Measurements from ENCODE around the gene ACSS3. TPM values are rescaled to one million over a fixed set of nuclear protein-coding genes. Genes with fewer than 3 reads are reported as not detected.
A peak's percentile ranks its signal among the peaks of the same experiment; 100 is the strongest.

The ACSS3 gene
- total RNA-seq, 1 experiment from 2014 or later = 0.70 TPM

DNA sequence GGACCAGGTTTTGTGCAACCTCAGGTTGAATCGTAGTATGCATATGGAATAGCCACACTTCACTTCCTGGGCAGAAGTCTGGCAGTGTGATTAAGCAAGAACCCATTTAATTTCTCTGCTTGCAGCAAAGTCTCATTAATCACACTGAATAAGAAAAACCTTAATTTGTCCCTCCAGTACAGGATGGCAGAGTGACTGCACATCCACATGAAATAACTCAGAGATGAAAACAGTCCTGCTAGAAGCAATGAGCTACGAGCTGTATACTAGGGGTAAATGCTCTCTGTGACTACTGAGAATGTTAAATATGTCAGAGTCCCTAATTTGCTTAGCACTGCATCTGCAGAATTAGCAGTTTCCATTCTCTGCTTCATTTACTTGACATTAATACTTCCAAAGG lies 88.9 kb downstream of the ACSS3 start:
- Histone ChIP-seq H3K4me3 (ENCODE audit: low read depth, low read length) (no peak overlapping the region), H3K4me1 (peaks cover 7% of the 10 kb centered on the region), H3K9me3 (no peaks in the 10 kb centered on the region), H3K36me3 (ENCODE audit: control insufficient read depth, insufficient read depth, low read length) (no peaks in the 10 kb centered on the region), H3K27me3 (replicated peaks; ENCODE audit: control insufficient read depth, insufficient read depth, low read length) (no peaks in the 10 kb centered on the region)
- ChIA-PET POLR2A (no interaction called here), CTCF (no interaction called here)
- H3K27ac Mint-ChIP-seq (ENCODE audit: unreplicated experiment) = no peak overlapping the region
- TF ChIP-seq, protein P1, sequence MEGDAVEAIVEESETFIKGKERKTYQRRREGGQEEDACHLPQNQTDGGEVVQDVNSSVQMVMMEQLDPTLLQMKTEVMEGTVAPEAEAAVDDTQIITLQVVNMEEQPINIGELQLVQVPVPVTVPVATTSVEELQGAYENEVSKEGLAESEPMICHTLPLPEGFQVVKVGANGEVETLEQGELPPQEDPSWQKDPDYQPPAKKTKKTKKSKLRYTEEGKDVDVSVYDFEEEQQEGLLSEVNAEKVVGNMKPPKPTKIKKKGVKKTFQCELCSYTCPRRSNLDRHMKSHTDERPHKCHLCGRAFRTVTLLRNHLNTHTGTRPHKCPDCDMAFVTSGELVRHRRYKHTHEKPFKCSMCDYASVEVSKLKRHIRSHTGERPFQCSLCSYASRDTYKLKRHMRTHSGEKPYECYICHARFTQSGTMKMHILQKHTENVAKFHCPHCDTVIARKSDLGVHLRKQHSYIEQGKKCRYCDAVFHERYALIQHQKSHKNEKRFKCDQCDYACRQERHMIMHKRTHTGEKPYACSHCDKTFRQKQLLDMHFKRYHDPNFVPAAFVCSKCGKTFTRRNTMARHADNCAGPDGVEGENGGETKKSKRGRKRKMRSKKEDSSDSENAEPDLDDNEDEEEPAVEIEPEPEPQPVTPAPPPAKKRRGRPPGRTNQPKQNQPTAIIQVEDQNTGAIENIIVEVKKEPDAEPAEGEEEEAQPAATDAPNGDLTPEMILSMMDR (IDR thresholded peaks at IDR 0.05; ENCODE audit: insufficient read depth in 1 of 2, low read depth in 1 of 2, low read length in 1 of 2, severe bottlenecking in 1 of 2, unreplicated experiment in 1 of 2) = no peak
- peaks cover 10% of the 10 kb centered on the region for H3K9me3 Mint-ChIP-seq (ENCODE audit: unreplicated experiment)
- no peak overlapping the region for H3K4me3 Mint-ChIP-seq (ENCODE audit: unreplicated experiment)
- DNase-seq = no peak
- intact Hi-C loops (cut with micrococcal nuclease; ENCODE audit: unreplicated experiment) = no loop called here
- no TSS peak for BruUV-seq (replicated peaks)
- peaks cover 8% of the 10 kb centered on the region for H3K4me1 Mint-ChIP-seq (ENCODE audit: low read depth, unreplicated experiment)
- H3K36me3 Mint-ChIP-seq (ENCODE audit: insufficient read depth, unreplicated experiment) = no peaks in the 10 kb centered on the region
- no peaks in the 10 kb centered on the region for H3K27me3 Mint-ChIP-seq (ENCODE audit: insufficient read depth, unreplicated experiment)

DNA sequence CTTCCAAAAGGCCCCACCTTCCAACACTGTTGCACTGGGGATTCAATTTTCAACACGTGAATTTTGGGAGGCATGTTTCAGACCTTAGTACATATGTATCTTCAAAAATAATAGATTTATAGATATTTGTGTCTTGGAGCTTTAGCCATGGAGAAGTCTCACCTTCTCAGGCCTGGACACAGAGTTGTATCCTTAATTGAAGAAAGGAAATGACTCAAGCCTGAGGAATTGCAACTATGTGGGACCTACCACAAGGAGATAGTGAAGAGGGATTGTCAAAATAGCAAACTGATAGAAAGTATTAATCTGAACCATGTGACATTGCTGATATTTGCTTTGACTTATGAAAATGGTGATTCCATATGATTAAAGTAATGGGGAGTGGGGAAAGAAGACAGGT lies 89.8 kb downstream of the ACSS3 start:
- intact Hi-C loops (cut with micrococcal nuclease; ENCODE audit: unreplicated experiment) = no loop called here
- Histone ChIP-seq H3K4me1 (peaks cover 7% of the 10 kb centered on the region), H3K9me3 (no peaks in the 10 kb centered on the region), H3K4me3 (ENCODE audit: low read depth, low read length) (no peak overlapping the region), H3K27me3 (replicated peaks; ENCODE audit: control insufficient read depth, insufficient read depth, low read length) (no peaks in the 10 kb centered on the region), H3K36me3 (ENCODE audit: control insufficient read depth, insufficient read depth, low read length) (no peaks in the 10 kb centered on the region)
- ChIA-PET POLR2A (no interaction called here), CTCF (no interaction called here)
- H3K27ac Mint-ChIP-seq (ENCODE audit: unreplicated experiment) = no peak overlapping the region
- BruUV-seq (replicated peaks) = no TSS peak
- H3K9me3 Mint-ChIP-seq (ENCODE audit: unreplicated experiment) = peaks cover 10% of the 10 kb centered on the region
- H3K36me3 Mint-ChIP-seq (ENCODE audit: insufficient read depth, unreplicated experiment) = no peaks in the 10 kb centered on the region
- peak in 1 of 2 experiments; percentile 5 for DNase-seq
- H3K27me3 Mint-ChIP-seq (ENCODE audit: insufficient read depth, unreplicated experiment) = no peaks in the 10 kb centered on the region
- H3K4me3 Mint-ChIP-seq (ENCODE audit: unreplicated experiment) = no peak overlapping the region
- TF ChIP-seq, protein P1 (IDR thresholded peaks at IDR 0.05; ENCODE audit: insufficient read depth in 1 of 2, low read depth in 1 of 2, low read length in 1 of 2, severe bottlenecking in 1 of 2, unreplicated experiment in 1 of 2) = no peak
- H3K4me1 Mint-ChIP-seq (ENCODE audit: low read depth, unreplicated experiment) = peaks cover 8% of the 10 kb centered on the region

DNA sequence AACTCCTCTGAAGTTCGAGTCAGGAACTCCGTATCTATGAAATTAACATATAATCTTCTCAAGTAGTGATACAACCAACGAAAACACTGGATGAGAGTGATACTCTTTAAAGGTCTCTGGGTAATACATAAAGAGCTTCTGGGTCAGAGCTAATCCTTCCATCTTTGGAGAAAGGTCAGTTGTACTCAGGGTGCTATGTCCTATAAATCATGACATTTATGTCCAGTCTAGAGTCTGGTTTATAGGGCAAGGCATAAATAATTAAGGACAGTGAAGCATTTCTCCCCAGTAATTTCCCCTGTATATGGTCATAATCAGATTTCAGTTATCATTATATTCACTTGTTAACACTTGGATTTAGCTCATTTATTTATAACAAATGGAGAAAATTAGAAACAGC lies 90.6 kb downstream of the ACSS3 start:
- Histone ChIP-seq H3K9me3 (no peaks in the 10 kb centered on the region), H3K27me3 (replicated peaks; ENCODE audit: control insufficient read depth, insufficient read depth, low read length) (no peaks in the 10 kb centered on the region), H3K4me3 (ENCODE audit: low read depth, low read length) (no peak overlapping the region), H3K36me3 (ENCODE audit: control insufficient read depth, insufficient read depth, low read length) (no peaks in the 10 kb centered on the region), H3K4me1 (peaks cover 7% of the 10 kb centered on the region)
- Mint-ChIP-seq H3K27ac (ENCODE audit: unreplicated experiment) (no peak overlapping the region), H3K36me3 (ENCODE audit: insufficient read depth, unreplicated experiment) (no peaks in the 10 kb centered on the region), H3K4me3 (ENCODE audit: unreplicated experiment) (no peak overlapping the region), H3K27me3 (ENCODE audit: insufficient read depth, unreplicated experiment) (no peaks in the 10 kb centered on the region), H3K4me1 (ENCODE audit: low read depth, unreplicated experiment) (peaks cover 8% of the 10 kb centered on the region), H3K9me3 (ENCODE audit: unreplicated experiment) (peaks cover 10% of the 10 kb centered on the region)
- TF ChIP-seq, protein P1 (IDR thresholded peaks at IDR 0.05; ENCODE audit: insufficient read depth in 1 of 2, low read depth in 1 of 2, low read length in 1 of 2, severe bottlenecking in 1 of 2, unreplicated experiment in 1 of 2) = no peak
- ChIA-PET POLR2A (no interaction called here), CTCF (no interaction called here)
- no peak for DNase-seq
- BruUV-seq (replicated peaks) = no TSS peak
- intact Hi-C loops (cut with micrococcal nuclease; ENCODE audit: unreplicated experiment) = no loop called here

Data from Caco-2 (cell line).